Fibroblast of lung (primary cell): ENCODE data around the gene BCAN.

Experiments
- CTCF ChIP-seq, 2 donors: IDR thresholded peaks in 1 of 2; conservative IDR thresholded peaks in 1 of 2; 1 replicate in 1 of 2; 2 replicates in 1 of 2; pipeline ENCODE4 v1.5.1; 2011 to 2012; ENCODE audit warnings: low read length in 2 of 2, control low read depth in 1 of 2, inconsistent platforms in 1 of 2, low read depth in 1 of 2, mild to moderate bottlenecking in 1 of 2
- EZH2 ChIP-seq: IDR thresholded peaks from 2 replicates; pipeline ENCODE4 v1.5.1; 2012; ENCODE audit warnings: low read length, control low read depth, mild to moderate bottlenecking; ENCODE audit errors: missing control alignments

GRCh38 chr1:156658496-156658895, 16.6 kb downstream of the BCAN start:
- TF ChIP-seq EZH2 (no peak), CTCF (conservative IDR thresholded peaks at IDR 0.05 in 1 of 2, IDR thresholded peaks at IDR 0.05 in 1 of 2; ENCODE audit: low read depth in 1 of 2, low read length in 2 of 2) (no peak)
